Hepatocyte (in vitro differentiated cells): ENCODE results near the gene MEGF8.

Source experiments
- EZH2phosphoT487 ChIP-seq: fragments of 200-600 bp; sonication (generic); IDR thresholded peaks from one replicate; pipeline ENCODE4 v1.6.1; 2018; ENCODE audit warnings: antibody characterized with exemption, mild to moderate bottlenecking, low read depth, moderate library complexity; ENCODE audit not compliant: unreplicated experiment, severe bottlenecking
- TF ChIP-seq, protein P1 (sequence below): fragments of 200-600 bp; sonication (generic); IDR thresholded peaks from 2 replicates; pipeline ENCODE4 v1.5.1; 2016; ENCODE audit warnings: antibody characterized with exemption, mild to moderate bottlenecking; ENCODE audit not compliant: poor library complexity

DNA sequence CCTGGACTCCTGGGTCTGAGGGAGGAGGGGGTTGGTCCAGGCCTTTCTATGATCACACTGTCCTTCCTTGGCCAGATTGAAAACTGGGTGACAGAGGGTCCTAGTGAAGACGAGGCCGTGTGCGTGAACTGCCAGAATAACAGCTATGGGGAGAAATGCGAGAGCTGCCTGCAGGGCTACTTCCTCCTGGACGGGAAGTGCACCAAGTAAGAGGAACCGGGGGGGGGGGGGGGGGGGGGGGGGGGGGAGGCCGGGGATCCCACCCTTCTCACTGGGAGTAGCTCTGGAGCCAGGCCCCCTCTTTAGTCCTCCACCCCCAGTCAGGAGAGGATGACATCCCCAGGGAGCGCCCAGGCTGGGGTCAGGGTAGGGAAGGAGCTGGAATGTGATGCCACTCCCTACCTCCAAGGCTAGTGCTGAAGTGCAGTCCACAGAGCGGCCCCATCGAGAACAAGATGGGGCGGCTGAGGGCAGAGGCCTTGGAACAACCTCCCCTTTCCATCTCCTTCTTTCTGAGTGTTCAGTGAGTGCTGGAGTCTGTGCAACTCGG is 45.3 kb downstream of the MEGF8 start:
- TF ChIP-seq, protein P1, sequence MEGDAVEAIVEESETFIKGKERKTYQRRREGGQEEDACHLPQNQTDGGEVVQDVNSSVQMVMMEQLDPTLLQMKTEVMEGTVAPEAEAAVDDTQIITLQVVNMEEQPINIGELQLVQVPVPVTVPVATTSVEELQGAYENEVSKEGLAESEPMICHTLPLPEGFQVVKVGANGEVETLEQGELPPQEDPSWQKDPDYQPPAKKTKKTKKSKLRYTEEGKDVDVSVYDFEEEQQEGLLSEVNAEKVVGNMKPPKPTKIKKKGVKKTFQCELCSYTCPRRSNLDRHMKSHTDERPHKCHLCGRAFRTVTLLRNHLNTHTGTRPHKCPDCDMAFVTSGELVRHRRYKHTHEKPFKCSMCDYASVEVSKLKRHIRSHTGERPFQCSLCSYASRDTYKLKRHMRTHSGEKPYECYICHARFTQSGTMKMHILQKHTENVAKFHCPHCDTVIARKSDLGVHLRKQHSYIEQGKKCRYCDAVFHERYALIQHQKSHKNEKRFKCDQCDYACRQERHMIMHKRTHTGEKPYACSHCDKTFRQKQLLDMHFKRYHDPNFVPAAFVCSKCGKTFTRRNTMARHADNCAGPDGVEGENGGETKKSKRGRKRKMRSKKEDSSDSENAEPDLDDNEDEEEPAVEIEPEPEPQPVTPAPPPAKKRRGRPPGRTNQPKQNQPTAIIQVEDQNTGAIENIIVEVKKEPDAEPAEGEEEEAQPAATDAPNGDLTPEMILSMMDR: no peak
- TF ChIP-seq EZH2phosphoT487: no peak
